Transverse colon (tissue), 4 donors: ENCODE results near the gene PUSL1.

Experiments used
- CTCF ChIP-seq, 5 experiments: fragments of 200-600 bp in 3 of 5; fragments of 450-650 bp in 2 of 5; sonication (generic) in 3 of 5; IDR thresholded peaks; 1 replicate in 2 of 5; 2 replicates in 3 of 5; pipeline ENCODE4 v1.5.1; 2016 to 2017; ENCODE audit warnings: antibody characterized with exemption in 5 of 5, inconsistent platforms in 3 of 5, mild to moderate bottlenecking in 2 of 5, moderate library complexity in 1 of 5
- EP300 ChIP-seq: sonication (generic); formaldehyde crosslinking; IDR thresholded peaks from one replicate; pipeline ENCODE4 v1.6.1; 2017; ENCODE audit warnings: antibody characterized with exemption, low read depth
- POLR2A ChIP-seq: fragments of 450-650 bp; IDR thresholded peaks from one replicate; pipeline ENCODE4 v1.6.1; 2016; ENCODE audit warnings: antibody characterized with exemption, mild to moderate bottlenecking, moderate library complexity
- POLR2AphosphoS5 ChIP-seq, 3 donors: sonication (generic); formaldehyde crosslinking; IDR thresholded peaks; one replicate each; pipeline ENCODE4 v1.6.1; 2016; ENCODE audit warnings: antibody characterized with exemption in 3 of 3

- TF ChIP-seq CTCF (IDR thresholded peaks at IDR 0.05) (no peak), POLR2A (no peak), POLR2AphosphoS5 (IDR thresholded peaks at IDR 0.05) (peak; percentile 32 to 37 (median 35)), EP300 (no peak)
These were observed 52.2 kb downstream of the PUSL1 start for GRCh38 chr1:1360506-1361169.
